SU-DHL-6 (cell line): Measurements from ENCODE around the gene STOM.

Experiments
- EZH2phosphoT487 ChIP-seq: fragments of 200-600 bp; sonication (generic), shearing (Covaris generic); conservative IDR thresholded peaks from 2 replicates; pipeline ENCODE4 v1.6.1; 2018; ENCODE audit warnings: mild to moderate bottlenecking, antibody characterized with exemption, low read length, moderate library complexity, mixed read lengths
- TF ChIP-seq, protein P1 (sequence below): fragments of 200-600 bp; sonication (generic); IDR thresholded peaks from one replicate; pipeline ENCODE4 v1.5.1; 2017; ENCODE audit warnings: antibody characterized with exemption, mild to moderate bottlenecking, low read length, moderate library complexity; ENCODE audit not compliant: insufficient read depth, poor library complexity, severe bottlenecking

DNA sequence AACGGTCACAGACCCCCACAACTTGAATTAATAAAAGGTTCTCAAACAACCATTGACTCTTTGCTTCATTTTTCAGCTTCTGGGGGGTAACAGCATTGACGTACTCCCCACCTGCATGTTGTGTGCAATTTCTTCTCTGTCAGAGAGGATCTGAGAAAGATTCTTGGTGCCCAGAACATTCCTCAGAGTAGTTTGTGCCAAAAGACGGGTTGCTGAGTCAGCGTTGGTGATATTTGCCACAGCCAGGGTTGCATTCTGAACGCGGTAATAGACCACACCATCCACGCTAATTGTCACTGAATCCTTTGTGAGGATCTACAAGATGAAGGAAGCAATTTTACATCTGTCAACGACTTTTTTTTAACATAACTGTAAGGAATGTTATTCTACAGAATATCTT, 21.0 kb downstream of the STOM start:
- TF ChIP-seq, protein P1, sequence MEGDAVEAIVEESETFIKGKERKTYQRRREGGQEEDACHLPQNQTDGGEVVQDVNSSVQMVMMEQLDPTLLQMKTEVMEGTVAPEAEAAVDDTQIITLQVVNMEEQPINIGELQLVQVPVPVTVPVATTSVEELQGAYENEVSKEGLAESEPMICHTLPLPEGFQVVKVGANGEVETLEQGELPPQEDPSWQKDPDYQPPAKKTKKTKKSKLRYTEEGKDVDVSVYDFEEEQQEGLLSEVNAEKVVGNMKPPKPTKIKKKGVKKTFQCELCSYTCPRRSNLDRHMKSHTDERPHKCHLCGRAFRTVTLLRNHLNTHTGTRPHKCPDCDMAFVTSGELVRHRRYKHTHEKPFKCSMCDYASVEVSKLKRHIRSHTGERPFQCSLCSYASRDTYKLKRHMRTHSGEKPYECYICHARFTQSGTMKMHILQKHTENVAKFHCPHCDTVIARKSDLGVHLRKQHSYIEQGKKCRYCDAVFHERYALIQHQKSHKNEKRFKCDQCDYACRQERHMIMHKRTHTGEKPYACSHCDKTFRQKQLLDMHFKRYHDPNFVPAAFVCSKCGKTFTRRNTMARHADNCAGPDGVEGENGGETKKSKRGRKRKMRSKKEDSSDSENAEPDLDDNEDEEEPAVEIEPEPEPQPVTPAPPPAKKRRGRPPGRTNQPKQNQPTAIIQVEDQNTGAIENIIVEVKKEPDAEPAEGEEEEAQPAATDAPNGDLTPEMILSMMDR: no peak
- no peak for TF ChIP-seq EZH2phosphoT487
